DMS153 (cell line): ENCODE results near the gene TBC1D3I.
"Not testable (repeated sequence)": the region's sequence is repeated elsewhere in the genome, so short reads cannot be mapped to it uniquely, and the experiment has no call there.

ENCODE experiments used
- DNase-seq: peaks from one replicate; lab custom pipeline; 2025; lab: John Stamatoyannopoulos, UW

TBC1D3I gene

GRCh38 chr17:36264470-36264869 is at the start of gene TBC1D3I:
TSS of gene TBC1D3I (minus strand) at chr17:36264570. CDS start at chr17:36262985, 1,585 bp downstream.
- DNase-seq = not testable (repeated sequence)

GRCh38 chr17:36295161-36295560 is 30.8 kb upstream of the TBC1D3I start:
- not testable (repeated sequence) for DNase-seq

GRCh38 chr17:36289965-36290612 is 25.7 kb upstream of the TBC1D3I start:
- DNase-seq = not testable (repeated sequence)

GRCh38 chr17:36284219-36284618 is 19.8 kb upstream of the TBC1D3I start:
- not testable (repeated sequence) for DNase-seq

DNA sequence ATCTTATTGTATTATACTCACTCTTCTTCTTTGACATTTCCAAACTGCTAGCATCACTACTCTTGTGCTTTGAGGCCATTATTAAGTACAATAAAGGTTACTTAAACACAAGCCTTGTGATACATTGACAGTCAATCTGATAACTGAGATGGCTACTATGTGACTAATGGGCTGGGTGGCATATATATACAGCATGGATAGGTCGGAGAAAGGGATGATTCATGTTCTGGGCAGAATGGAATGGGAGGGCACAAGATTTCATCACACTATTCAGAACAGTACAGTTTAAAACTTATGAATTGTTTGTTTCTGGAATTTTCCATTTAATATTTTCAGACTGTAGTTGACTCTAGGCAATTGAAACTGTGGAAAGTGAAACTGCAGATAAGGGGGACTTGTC is 18.9 kb upstream of the TBC1D3I start:
- DNase-seq = not testable (repeated sequence)

DNA sequence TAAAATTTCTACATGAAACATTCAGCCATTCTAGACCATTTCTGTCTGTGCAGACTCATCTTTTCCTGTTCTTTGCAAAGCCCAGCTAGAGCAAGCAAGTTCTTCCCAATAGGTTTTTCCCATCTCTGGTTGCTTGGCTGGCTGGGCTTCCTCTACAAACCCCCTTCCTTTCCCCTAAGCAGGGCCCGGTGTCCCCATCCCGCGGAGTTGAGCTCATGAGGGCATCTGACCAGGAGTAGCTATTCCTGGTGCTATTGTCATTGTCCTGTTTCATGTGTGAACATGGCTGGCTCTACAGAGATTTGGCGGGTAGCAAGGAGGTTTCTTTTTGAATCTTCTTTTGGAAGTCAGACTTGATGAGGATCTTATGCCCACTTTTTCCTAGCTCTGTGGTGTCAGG is 22.3 kb downstream of the TBC1D3I start:
- DNase-seq = not testable (repeated sequence)

DNA sequence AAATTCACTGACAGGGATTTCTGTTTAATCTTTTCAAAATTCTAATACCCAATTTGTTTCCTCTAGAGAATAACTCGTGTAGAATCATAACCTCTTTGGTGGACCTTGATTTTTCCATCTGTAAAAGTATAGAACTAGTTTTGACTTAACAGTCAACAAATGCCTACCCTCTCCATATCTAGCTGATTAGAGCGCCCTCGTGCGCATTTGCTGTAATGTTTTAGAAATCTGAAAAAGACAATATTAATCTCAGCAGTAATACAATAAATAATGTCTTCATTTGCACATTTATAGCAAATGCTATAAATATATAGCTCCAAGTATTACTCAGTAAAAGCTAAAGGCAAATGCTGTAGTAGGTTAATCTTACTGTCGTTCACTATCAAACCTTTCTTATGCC is 34.7 kb downstream of the TBC1D3I start:
- DNase-seq = not testable (repeated sequence)

DNA sequence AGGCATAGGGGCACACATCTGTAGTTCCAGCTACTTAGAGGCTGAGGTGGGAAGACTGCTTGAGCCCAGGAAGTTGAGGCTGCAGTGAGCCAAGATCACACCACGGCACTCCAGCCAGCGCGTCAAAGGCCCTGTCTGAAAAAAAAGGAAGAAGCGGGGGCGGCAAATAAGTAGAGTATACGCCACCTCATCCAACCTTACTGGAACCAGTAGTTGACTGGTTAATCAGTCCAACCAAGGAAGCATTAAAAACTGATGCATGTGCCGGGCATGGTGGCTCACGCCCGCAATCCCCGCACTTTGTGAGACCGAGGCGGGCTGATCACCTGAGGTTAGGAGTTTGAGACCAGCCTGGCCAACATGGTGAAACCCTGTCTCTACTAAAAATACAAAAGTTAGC is 41.4 kb downstream of the TBC1D3I start:
- DNase-seq = not testable (repeated sequence)

GRCh38 chr17:36221581-36222100 is 42.7 kb downstream of the TBC1D3I start:
- DNase-seq = not testable (repeated sequence)

GRCh38 chr17:36220737-36221580 is 43.4 kb downstream of the TBC1D3I start:
- DNase-seq = not testable (repeated sequence)

DNA sequence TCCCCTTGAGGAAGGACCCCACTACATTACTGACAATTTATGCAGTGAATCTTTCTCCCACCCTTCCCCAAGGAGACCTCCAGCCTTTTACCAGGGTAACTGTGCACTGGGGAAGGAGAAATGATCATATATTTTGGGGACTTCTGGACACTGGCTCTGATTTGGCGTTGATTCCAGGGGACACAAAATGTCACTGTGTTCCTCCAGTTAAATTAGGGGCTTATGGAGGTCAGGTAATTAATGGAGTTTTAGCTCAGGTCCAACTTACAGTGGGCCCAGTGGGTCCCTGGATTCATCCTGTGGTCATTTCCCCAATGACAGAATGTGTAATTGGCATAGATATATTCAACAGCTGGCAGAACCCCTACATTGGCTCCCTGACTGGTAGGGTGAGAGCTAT is 44.8 kb downstream of the TBC1D3I start:
- DNase-seq = not testable (repeated sequence)

- not testable (repeated sequence) for DNase-seq
These were observed 48.7 kb downstream of the TBC1D3I start for GRCh38 chr17:36215406-36216308.

DNA sequence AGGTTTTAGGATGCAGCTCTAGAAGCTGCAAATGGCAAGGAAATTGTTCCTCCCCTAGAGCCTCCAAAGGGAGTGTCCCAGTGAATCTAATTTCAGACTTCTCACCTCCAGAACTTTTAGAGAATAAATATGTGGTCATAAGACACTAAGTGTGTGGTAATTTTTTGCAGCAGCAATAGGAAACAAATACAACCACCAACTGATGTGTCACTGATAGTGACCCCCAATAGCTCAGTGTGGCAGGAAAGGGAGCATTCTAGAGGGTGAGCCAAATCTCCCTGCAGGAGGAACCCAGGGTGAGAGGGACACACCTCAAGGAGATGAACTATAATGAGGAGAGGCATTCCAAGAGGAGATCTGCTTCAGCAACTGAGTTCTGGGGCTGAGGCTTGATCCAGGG is 49.5 kb downstream of the TBC1D3I start:
- DNase-seq = no peak

DNA sequence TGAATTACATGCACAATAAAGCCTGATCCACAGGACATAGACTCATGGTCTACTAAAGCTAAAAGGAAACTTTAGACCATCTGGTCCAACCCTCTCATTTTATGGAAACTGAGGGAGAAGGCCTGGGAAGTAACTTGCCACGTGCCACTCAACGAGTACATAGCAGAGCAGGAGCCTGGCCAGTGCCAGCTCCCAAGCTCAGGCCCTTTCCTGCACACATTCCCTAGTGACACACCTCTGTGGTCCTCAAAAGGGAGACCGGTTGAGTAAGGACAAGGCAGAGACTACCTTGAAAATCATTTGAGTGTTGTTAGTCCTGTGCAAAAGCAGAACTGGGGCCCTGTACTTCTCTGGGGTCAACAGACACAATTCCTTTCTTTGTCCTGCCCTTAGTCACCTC is 50.7 kb downstream of the TBC1D3I start:
- no peak for DNase-seq

GRCh38 chr17:36212966-36213365 is 51.4 kb downstream of the TBC1D3I start:
- DNase-seq = no peak

DNA sequence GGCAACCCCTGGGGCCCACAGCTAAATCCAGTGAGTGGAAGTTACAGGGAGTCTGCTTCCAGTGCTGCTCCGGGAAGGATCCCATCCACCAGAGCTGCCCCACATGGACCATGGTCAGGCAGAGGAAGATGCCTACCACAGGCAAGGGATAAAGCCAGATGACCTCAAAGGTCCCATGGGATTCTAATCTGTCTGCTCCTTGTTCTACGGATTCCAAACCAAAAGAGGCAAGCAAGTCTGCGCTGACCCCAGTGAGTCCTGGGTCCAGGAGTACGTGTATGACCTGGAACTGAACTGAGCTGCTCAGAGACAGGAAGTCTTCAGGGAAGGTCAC is 52.1 kb downstream of the TBC1D3I start:
- DNase-seq = no peak

GRCh38 chr17:36211484-36212271 is 52.7 kb downstream of the TBC1D3I start:
- DNase-seq = not testable (repeated sequence)

DNA sequence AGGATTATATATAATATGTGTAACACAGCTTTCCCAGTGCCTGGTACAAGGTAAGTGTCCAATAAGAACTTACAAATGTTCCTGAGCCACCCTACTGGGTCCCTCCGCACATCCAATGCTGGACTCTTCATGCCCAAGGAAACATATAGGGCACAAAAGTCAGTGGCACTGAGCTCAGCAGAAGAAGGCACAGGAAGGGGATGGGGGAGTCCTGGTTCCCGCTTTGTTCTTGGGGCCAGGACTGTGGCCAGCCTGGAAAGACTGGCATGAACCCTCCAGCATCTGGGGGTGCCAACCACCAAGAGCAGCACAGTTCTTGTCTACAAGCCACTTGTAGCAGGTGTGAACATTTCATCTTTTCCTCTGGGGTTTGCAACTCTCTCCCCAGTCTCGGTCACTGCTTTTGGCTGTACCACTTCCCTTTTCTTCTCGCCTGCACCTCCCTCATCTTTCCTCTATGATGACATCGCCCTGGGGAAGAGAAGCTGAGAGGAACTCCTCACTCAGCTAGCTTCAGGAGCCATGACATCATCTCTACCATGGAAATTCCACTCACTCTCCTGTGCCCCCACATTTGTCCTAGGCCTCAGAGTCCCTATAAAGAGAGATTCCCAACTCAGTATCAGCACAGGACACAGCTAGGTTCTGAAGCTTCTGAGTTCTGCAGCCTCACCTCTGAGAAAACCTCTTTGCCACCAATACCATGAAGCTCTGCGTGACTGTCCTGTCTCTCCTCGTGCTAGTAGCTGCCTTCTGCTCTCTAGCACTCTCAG is 53.7 kb downstream of the TBC1D3I start, which contains the start of gene CCL4L2:
Gene CCL4L2 (plus strand): TSS at position 625 of the 773 bp plus-strand sequence.
- DNase-seq = not testable (repeated sequence)

DNA sequence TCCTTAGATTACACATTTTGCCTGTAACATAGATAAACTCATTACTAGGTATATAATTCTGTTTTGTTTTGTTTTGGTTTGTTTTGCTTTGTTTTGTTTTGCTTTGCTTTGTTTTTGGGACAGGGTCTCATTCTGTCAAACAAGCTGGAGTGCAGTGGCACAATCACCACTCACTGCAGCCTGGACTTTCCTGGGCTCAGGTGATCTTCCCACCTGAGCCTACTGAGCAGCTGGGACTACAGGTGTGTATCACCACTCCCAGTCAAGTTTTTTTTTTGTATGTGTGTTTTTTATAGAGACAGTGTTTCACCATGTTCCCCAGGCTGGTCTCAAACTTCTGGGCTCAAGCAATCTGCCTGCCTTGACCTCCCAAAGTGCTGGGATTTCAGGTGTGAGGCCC is 54.8 kb downstream of the TBC1D3I start:
- no peak for DNase-seq

DNA sequence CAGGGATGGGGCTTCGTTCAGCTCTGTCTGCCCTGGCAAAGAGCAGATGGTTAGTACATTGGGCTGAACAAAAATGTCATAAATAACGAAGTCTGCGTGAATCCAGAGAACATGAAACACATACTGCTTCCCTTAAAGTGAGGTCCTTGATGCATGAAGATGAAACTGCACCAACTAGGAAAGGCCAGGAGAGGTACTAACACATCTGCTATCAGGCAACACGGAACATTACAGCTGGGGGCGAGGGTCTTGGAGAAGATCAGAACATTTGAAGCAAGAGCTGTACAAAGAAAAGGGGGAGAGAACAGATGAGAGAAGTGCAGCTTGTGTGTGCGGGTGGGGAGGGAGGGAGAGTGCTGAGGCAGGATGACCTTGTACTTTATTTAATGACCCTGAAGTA is 57.0 kb downstream of the TBC1D3I start:
- not testable (repeated sequence) for DNase-seq
